ENCODE measurements around the gene PAGR1.
A peak's percentile ranks its signal among the peaks of the same experiment; 100 is the strongest.

Gene PAGR1

DNA sequence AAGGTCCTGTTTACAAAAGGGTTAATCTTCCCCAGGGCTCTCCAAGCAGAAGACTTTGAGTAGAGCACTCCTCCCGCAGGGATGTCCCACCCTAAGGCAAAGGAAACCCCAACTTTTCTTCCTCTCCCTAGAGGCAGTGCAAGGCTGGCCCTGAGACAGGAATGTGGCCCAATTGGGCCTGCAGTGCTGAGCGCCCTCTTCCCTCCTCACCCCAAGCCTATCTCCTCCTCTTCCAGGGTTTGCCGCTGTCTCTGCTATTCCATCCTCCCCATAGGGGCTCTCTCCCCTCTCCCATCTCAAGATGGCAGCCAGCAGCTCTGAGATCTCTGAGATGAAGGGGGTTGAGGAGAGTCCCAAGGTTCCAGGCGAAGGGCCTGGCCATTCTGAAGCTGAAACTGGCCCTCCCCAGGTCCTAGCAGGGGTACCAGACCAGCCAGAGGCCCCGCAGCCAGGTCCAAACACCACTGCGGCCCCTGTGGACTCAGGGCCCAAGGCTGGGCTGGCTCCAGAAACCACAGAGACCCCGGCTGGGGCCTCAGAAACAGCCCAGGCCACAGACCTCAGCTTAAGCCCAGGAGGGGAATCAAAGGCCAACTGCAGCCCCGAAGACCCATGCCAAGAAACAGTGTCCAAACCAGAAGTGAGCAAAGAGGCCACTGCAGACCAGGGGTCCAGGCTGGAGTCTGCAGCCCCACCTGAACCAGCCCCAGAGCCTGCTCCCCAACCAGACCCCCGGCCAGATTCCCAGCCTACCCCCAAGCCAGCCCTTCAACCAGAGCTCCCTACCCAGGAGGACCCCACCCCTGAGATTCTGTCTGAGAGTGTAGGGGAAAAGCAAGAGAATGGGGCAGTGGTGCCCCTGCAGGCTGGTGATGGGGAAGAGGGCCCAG lies 3.0 kb upstream of the PAGR1 start:
- Mint-ChIP-seq H3K9me3 (no peaks in the 10 kb centered on the region), H3K4me3 (peak overlapping the region; percentile 83 to 95), H3K27ac (peak overlapping the region in 1 of 2 donors; percentile 21), H3K4me1 (ENCODE audit: low read depth in 2 of 2) (peaks cover 58 to 63% of the 10 kb centered on the region in 2 donors), H3K36me3 (ENCODE audit: insufficient read depth) (peaks cover 68% of the 10 kb centered on the region), H3K27me3 (no peaks in the 10 kb centered on the region)
- no peak for DNase-seq
- no peak for ATAC-seq (replicated peaks)

DNA sequence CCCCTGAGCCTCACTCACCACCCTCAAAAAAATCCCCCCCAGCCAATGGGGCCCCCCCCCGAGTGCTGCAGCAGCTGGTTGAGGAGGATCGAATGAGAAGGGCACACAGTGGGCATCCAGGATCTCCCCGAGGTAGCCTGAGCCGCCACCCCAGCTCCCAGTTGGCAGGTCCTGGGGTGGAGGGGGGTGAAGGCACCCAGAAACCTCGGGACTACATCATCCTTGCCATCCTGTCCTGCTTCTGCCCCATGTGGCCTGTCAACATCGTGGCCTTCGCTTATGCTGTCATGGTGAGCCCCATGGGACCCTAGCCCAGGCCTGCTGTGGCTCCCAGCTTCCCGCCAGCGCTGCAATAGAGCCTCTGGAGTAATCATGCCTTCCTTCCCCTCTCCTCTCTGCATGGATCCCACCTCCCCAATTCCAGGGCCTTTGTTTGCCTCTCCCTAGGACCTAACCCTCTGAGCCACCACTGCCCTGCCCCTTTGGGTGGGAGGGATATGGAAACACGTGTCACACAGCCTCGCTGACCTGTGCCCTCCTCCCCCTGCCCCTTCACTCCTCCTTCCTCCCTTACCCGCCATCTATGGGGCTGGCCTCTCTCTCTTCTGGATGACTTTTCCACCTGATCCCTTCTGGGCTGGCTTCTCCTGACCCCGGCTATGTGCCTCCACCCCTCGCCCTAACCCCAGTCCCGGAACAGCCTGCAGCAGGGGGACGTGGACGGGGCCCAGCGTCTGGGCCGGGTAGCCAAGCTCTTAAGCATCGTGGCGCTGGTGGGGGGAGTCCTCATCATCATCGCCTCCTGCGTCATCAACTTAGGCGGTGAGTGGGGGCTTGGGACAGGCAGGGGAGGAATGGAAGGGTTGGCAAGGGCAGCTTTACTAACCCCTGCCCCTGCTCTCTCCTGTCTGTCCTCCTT lies 2.0 kb upstream of the PAGR1 start:
- peaks cover 57 to 63% of the 10 kb centered on the region in 2 donors for H3K4me1 Mint-ChIP-seq (ENCODE audit: low read depth in 2 of 2)
- no peak for DNase-seq
- peak overlapping the region in 1 of 2 donors; percentile 67 for H3K27ac Mint-ChIP-seq
- H3K27me3 Mint-ChIP-seq, result no peaks in the 10 kb centered on the region
- H3K4me3 Mint-ChIP-seq, result peak overlapping the region; percentile 91 to 93
- no peaks in the 10 kb centered on the region for H3K9me3 Mint-ChIP-seq
- no peak for ATAC-seq (replicated peaks)
- H3K36me3 Mint-ChIP-seq (ENCODE audit: insufficient read depth), result peaks cover 68% of the 10 kb centered on the region

- H3K36me3 Mint-ChIP-seq (ENCODE audit: insufficient read depth), result peaks cover 71% of the 10 kb centered on the region
- H3K27me3 Mint-ChIP-seq, result no peaks in the 10 kb centered on the region
- H3K27ac Mint-ChIP-seq, result peak overlapping the region; percentile 63 to 67
- H3K4me3 Mint-ChIP-seq, result peak overlapping the region; percentile 91 to 93
- ATAC-seq (replicated peaks), result no peak
- DNase-seq, result no peak
- H3K9me3 Mint-ChIP-seq, result no peaks in the 10 kb centered on the region
- peaks cover 60 to 66% of the 10 kb centered on the region in 2 donors for H3K4me1 Mint-ChIP-seq (ENCODE audit: low read depth in 2 of 2)
Measured at GRCh38 chr16:29814592-29814991, 1.4 kb upstream of the PAGR1 start.

DNA sequence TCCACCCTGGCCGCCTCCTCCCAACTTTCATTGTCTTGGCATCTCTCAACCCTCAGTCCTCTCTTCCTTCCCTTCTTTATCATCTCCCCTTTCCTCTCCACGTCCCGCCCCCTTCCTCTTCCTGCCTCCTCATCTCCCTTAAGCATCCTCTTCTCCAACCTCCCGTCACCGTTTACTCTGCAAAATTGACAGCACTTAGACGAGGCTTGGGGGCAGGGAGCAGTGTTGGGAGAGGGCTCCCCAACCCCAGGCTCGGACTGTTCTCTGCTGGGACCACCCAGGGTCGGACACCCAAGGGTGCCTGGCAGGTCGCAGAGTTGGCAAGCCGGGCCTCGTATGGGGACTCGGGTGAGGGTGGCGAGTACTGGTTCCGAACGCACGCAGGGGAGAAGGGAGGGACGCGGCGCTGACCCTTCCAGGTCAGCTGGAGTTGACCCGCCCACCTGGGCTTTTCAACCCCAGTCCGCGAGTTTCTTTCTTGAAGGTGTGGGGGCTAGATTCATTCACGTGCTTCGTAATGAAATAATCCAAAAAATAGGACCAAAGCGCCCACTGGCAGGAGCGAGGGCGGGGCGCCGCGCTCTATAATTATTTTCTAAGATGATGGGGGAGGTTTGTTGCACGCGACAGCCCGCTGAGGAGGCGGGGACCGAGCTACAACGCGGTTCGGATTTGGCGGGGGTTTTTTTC lies 775 bp upstream of the PAGR1 start:
- DNase-seq, result no peak
- H3K4me1 Mint-ChIP-seq (ENCODE audit: low read depth in 2 of 2), result peaks cover 62 to 67% of the 10 kb centered on the region in 2 donors
- H3K27ac Mint-ChIP-seq, result peak overlapping the region; percentile 63 to 95
- H3K4me3 Mint-ChIP-seq, result peak overlapping the region; percentile 91 to 93
- H3K36me3 Mint-ChIP-seq (ENCODE audit: insufficient read depth), result peaks cover 71% of the 10 kb centered on the region
- no peaks in the 10 kb centered on the region for H3K9me3 Mint-ChIP-seq
- H3K27me3 Mint-ChIP-seq, result no peaks in the 10 kb centered on the region
- ATAC-seq (replicated peaks), result peak; percentile 6

DNA sequence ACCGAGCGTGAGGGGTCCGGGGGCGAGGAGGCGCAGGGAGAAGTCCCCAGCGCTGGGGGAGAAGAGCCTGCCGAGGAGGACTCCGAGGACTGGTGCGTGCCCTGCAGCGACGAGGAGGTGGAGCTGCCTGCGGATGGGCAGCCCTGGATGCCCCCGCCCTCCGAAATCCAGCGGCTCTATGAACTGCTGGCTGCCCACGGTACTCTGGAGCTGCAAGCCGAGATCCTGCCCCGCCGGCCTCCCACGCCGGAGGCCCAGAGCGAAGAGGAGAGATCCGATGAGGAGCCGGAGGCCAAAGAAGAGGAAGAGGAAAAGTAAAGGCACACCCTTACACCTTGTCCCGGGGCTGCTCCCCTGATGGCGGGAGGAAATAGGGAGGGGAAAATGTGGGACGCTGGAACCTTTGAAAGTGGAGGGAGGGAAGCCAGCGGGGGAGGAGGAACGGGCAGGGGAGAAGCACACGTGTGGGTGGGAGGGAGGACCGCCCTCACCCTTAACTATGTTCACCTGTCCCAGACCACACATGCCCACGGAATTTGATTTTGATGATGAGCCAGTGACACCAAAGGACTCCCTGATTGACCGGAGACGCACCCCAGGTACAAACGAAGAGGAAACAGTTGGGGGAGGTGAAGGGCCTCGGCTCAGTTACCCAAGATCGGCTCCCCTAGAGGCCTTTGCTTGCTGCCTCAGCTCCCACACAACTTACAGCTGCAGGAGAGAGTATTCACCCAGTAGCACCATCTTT lies 916 bp downstream of the PAGR1 start:
- no peaks in the 10 kb centered on the region for H3K27me3 Mint-ChIP-seq
- peak overlapping the region; percentile 63 to 95 for H3K27ac Mint-ChIP-seq
- peak overlapping the region; percentile 91 to 93 for H3K4me3 Mint-ChIP-seq
- H3K9me3 Mint-ChIP-seq, result no peaks in the 10 kb centered on the region
- DNase-seq (peak in 1 of 3 experiments; percentile 37), ATAC-seq (replicated peaks) (peak; percentile 21)
- peaks cover 62% of the 10 kb centered on the region for H3K36me3 Mint-ChIP-seq (ENCODE audit: insufficient read depth)
- H3K4me1 Mint-ChIP-seq (ENCODE audit: low read depth in 2 of 2), result peaks cover 65% of the 10 kb centered on the region in 2 donors

GRCh38 chr16:29818082-29818481 lies 2.1 kb downstream of the PAGR1 start:
- DNase-seq, result no peak
- H3K27me3 Mint-ChIP-seq, result no peaks in the 10 kb centered on the region

GRCh38 chr16:29819506-29819905 lies 3.6 kb downstream of the PAGR1 start:
- no peak for ATAC-seq (replicated peaks)
- DNase-seq, result no peak

More at GRCh38 chr16:29818082-29818481, 2.1 kb downstream of the PAGR1 start:
- Mint-ChIP-seq H3K27ac (peak overlapping the region in 1 of 2 donors; percentile 86), H3K36me3 (ENCODE audit: insufficient read depth) (peaks cover 57% of the 10 kb centered on the region), H3K4me1 (ENCODE audit: low read depth in 2 of 2) (peaks cover 70 to 76% of the 10 kb centered on the region in 2 donors), H3K4me3 (peak overlapping the region; percentile 70 to 98), H3K9me3 (no peaks in the 10 kb centered on the region)
- ATAC-seq (replicated peaks), result no peak

DNA sequence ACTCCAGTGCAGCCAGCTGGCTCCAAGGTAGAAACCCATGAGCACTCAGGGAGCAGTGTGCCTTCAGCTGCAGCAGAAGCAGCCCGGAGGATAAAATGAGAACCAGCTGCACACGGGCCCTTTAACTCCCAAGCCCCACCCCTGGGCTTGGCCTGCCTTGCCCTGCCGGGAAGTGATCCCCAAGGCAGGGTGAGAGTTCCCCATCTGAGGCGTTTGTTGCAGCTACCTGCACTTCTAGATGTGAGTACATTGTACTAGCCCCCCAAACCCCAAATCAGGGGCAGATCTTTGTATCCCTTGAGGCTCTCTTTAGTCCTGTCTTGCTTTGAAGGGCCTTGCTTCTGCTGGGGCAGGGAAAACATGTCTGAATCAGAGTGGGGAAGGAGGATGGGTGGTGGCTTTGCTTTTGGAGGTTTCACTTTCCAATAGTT lies 4.3 kb downstream of the PAGR1 start, which contains the start of gene MVP:
MVP (plus strand) TSS at position 192 of the 431 bp plus-strand sequence. CDS start 10,088 bp downstream, outside the sequence.
- DNase-seq (peak in 1 of 3 experiments; percentile 12), ATAC-seq (replicated peaks) (no peak)
- H3K27ac Mint-ChIP-seq, result peak within 1 kb of the TSS; percentile 94
- H3K9me3 Mint-ChIP-seq, result no peaks in the 10 kb centered on the region
- no peaks in the 10 kb centered on the region for H3K27me3 Mint-ChIP-seq
- H3K4me3 Mint-ChIP-seq, result peak within 1 kb of the TSS; percentile 96 to 98
- H3K36me3 Mint-ChIP-seq (ENCODE audit: insufficient read depth), result peaks cover 50% of the 10 kb centered on the region
- H3K4me1 Mint-ChIP-seq (ENCODE audit: low read depth in 2 of 2), result peaks cover 61 to 70% of the 10 kb centered on the region in 2 donors

More at GRCh38 chr16:29819506-29819905, 3.6 kb downstream of the PAGR1 start:
- H3K4me1 Mint-ChIP-seq (ENCODE audit: low read depth in 2 of 2), result peaks cover 64 to 71% of the 10 kb centered on the region in 2 donors
- peak overlapping the region; percentile 94 for H3K27ac Mint-ChIP-seq
- peaks cover 57% of the 10 kb centered on the region for H3K36me3 Mint-ChIP-seq (ENCODE audit: insufficient read depth)
- H3K27me3 Mint-ChIP-seq, result no peaks in the 10 kb centered on the region
- no peaks in the 10 kb centered on the region for H3K9me3 Mint-ChIP-seq
- H3K4me3 Mint-ChIP-seq, result peak overlapping the region; percentile 96 to 98

- ATAC-seq (replicated peaks) (peak; percentile 66), DNase-seq (peak in 2 of 3 experiments; percentile 41 to 53)
- Mint-ChIP-seq H3K27ac (peak overlapping the region; percentile 94), H3K27me3 (no peaks in the 10 kb centered on the region), H3K4me3 (peak overlapping the region; percentile 96 to 98), H3K9me3 (no peaks in the 10 kb centered on the region), H3K4me1 (ENCODE audit: low read depth in 2 of 2) (peaks cover 62 to 69% of the 10 kb centered on the region in 2 donors), H3K36me3 (ENCODE audit: insufficient read depth) (peaks cover 44% of the 10 kb centered on the region)
Measured at GRCh38 chr16:29820730-29821642, 5.0 kb downstream of the PAGR1 start.

DNA sequence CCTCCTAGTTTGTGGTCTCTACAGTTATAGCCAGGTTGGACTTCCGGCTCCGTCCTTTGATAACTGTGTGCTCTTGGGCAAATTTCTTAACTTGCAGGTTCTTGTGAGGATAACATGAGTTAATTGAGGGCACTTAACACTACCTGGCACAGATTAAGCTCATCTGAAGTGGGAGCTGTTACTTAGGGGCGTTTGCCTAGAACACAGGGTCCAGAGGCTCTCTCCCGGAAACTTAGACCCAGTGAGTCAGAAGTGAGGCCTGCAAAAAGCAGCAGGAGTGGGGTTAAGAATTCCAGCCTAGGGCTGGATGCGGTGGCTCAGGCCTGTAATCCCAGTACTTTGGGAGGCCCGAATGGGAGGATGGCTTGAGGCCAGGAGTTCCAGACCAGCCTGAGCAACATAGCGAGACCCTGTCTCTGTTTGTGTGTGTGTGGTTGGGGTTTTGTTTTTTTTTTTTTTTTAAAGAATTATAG lies 5.7 kb downstream of the PAGR1 start:
- peaks cover 59 to 68% of the 10 kb centered on the region in 2 donors for H3K4me1 Mint-ChIP-seq (ENCODE audit: low read depth in 2 of 2)
- H3K9me3 Mint-ChIP-seq, result no peaks in the 10 kb centered on the region
- DNase-seq (no peak), ATAC-seq (replicated peaks) (no peak)
- no peaks in the 10 kb centered on the region for H3K27me3 Mint-ChIP-seq
- peak overlapping the region; percentile 96 to 98 for H3K4me3 Mint-ChIP-seq
- H3K36me3 Mint-ChIP-seq (ENCODE audit: insufficient read depth), result peaks cover 40% of the 10 kb centered on the region
- peak overlapping the region; percentile 94 for H3K27ac Mint-ChIP-seq

DNA sequence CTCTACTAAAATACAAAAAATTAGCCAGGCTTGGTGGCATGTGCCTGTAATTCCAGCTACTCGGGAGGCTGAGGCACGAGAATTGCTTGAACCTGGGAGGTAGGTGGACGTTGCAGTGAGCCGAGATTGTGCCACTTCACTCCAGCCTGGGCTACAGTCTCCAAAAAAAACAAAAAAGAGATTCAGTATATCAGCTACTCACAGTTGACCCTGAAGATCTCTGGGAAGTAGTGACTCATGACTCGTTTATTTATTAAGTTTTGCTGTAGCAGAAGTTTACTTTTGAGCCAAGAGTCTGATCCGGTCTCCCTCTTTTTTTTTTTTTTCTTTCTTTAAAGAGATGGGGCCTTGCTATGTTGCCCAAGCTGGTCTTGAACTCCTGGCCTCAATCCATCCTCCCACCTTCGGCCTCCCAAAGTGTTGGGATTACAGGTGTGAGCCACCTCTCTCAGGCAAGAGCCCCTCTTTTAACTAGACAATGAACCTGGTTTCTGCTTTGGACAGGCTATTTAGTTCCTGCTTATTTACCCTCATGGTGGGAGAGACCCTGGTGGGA lies 8.7 kb downstream of the PAGR1 start:
- Mint-ChIP-seq H3K36me3 (ENCODE audit: insufficient read depth) (peaks cover 16% of the 10 kb centered on the region), H3K27ac (peak overlapping the region; percentile 88 to 92), H3K4me3 (peak overlapping the region; percentile 52 to 72), H3K27me3 (no peaks in the 10 kb centered on the region), H3K9me3 (no peaks in the 10 kb centered on the region), H3K4me1 (ENCODE audit: low read depth in 2 of 2) (peaks cover 47 to 60% of the 10 kb centered on the region in 2 donors)
- DNase-seq (no peak), ATAC-seq (replicated peaks) (no peak)

Measured in effector memory CD8-positive, alpha-beta T cell (primary cell).